NCI-H1105 (cell line): ENCODE results near the gene HLF.

Source experiments
- DNase-seq: peaks from one replicate; lab custom pipeline; 2025; lab: John Stamatoyannopoulos, UW

Gene HLF

GRCh38 chr17:55292094-55292493 is 27.3 kb downstream of the HLF start:
- no peak for DNase-seq

DNA sequence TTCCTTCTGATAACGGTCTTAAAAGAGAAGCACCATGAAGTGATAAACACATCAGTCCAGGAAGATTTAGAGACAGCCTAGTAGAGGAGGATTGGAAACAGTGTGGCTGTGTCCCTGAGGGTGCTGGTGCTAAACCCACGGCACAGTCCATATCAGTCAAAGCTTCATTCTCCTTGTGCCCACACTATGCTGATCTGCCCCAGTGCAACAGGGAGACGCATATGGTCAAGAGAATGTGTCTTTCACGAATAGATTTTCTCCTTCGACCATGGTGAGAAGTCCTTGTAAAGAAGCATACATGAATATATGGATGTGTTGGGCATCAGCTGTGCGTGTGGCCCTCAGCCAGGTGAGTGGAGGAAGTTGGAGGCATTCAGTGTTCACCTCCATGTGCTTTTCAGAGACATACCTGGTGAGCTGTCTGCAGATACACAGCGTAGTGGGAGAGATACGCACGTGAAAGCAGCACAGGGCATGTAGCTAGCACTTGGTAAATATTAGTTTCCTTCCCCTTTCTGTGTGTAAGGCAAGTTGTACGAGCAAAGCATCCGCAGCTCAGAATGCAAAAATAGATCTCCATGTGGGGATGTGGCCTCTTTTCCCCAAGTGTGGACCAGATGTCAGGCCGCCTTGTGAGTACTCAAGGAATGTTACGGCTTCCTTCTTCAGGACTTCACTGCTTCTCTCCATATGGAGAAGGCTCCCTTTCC is 29.4 kb downstream of the HLF start:
- DNase-seq: no peak

GRCh38 chr17:55295411-55296170 is 30.8 kb downstream of the HLF start:
- no peak for DNase-seq

- DNase-seq: no peak
Observed at GRCh38 chr17:55296171-55296695, 31.5 kb downstream of the HLF start.

DNA sequence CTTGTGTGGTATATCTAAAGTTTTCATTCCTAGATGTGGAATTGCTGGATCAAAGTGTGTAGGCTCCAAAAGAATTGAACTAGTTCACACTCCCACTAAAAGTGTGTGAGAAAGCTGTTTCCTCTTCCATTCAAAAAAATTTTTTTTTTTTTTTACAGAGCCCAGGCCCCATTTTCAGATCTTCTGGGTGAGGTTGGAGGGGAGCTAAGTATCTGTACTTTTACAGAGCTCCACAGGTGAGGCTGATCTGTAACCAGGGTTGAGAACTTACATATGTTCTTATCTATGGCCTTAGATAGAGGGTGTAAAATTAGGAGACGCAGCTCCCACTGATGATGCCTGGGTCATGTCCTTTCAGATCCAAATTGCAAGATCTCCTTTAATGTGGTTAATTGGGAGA is 31.9 kb downstream of the HLF start:
- no peak for DNase-seq

GRCh38 chr17:55298111-55298730 is 33.5 kb downstream of the HLF start:
- DNase-seq: no peak

DNA sequence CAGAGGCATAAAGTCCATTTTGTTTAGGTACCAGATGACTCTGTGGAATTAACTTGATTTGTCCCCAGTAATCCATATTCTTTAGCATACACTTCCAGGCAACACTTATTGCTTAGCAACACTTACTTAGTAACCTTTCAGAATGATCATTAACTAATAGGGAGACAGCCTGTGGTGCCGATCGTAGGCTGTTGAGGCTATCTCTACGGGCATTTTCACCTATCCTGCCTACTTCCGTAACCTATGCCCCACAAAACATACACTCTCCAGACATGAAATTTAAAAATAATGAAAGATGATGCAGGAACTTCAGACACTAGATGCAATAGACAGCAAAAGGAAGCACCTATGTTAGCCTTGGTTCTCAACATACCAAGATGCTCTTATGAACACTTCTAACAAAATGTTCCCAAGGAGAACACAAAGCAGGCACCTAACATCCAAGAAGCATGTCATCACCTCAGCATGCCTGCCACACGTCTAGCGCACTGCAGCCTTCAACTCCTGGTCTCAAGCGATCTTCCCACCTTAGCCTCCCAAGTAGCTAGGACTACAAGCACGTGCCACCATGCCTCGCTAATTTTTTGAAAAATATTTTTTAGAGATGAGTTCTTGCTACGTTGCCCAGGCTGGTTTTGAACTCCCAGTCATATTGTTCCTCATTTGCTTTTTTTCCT is 34.5 kb downstream of the HLF start:
- no peak for DNase-seq

DNA sequence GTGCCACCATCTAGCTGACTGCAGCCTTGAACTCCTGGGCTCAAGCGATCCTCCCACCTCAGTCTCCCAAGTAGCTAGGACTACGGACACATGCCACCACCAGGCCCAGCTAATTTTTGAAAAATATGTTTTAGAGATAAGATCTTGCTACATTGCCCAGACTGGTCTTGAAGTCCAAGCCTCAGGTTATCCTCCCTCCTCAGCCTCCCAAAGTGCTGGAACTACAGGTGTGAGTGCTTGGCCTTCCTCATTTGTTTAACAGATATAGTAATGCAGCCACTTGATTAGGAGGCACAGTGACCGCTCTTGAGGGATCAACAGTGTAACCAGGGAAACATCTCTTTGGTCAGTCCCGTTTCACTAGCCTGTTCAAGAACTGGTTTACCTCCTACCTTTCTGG is 35.1 kb downstream of the HLF start:
- no peak for DNase-seq

GRCh38 chr17:55300479-55301290 is 35.9 kb downstream of the HLF start:
- DNase-seq: no peak

DNA sequence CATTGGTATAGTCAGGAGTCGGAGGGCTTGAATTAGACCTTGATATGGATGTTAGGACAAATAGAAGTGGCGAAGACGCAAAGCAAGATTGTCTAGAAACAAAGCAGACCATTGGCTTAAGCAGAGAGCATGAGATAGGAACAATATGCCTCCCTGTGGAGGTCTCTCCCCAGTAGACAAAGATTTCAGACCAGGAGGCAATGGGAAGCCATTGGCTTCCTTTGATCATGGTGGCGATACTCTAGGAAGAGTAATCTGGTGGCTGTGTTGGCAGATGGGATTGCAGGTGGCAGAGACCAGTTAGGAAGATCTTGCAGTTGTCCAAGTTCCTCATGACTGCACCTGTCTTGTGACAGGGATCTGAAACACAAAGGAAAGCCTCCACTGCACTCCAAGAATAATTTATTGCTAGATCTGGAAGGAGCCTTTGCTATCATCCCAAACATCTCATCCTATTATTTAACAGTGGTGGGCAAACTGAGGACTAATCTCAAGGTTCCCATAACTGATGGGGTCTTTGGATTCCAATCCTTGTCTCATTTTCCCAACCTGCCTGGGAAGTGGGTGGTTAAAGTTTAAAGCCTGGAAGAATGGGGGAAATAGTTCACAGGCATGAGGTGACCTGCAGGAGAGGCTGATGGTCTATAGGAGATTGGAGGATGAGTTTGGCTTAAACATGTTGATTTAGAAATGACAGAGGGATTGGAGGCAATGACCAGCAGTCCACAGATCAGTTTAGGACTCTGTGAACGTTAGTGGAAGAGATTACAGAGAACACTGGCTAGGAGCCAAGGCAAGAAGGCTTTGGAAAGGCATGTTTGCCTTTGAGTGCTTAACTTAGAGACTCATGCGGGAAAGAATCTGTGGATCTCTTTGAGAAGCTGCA is 37.0 kb downstream of the HLF start:
- DNase-seq: peak; percentile 20

DNA sequence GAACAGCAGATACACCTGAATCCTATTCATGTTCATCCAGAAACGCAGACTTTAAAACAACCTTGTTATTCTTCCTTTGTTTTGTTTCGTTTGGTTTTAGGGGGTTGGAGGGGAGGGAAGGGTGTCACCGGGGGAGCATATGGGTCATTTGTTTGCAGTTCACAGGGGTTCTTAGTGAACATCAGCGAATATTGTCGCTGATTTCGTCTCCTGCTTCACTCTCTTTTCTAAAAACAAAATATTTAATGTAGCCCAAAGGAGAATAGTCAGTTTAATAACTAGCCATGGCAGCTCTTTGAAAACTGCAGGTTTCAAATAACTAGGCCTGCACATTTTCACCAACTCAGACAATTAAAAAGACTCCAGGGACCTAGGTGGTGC is 37.6 kb downstream of the HLF start:
- no peak for DNase-seq

DNA sequence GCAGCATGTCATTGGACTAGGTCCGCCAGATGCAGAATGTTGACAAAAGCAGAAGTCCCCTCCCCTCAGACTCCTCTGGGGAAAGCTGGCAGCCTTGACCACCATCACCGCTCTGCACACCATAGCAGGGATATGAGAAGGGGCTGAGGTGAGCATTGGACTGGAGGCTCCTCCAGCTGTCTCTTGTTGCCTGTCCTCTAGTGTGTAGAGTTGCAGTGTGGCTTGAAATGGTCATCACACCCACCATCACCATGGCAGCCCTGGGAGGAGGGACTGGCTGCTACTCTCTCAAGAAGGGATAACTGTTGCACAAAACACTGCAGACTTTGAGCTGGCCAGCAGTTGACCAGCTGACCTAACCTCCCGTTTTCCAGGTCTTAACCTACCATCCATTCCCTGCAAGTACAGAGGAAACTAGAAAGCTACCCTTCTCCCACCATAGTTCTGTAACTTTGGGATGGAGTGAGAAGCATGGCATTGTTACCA is 38.3 kb downstream of the HLF start:
- DNase-seq: no peak

- DNase-seq: no peak
Observed at GRCh38 chr17:55303701-55304145, 39.0 kb downstream of the HLF start.

DNA sequence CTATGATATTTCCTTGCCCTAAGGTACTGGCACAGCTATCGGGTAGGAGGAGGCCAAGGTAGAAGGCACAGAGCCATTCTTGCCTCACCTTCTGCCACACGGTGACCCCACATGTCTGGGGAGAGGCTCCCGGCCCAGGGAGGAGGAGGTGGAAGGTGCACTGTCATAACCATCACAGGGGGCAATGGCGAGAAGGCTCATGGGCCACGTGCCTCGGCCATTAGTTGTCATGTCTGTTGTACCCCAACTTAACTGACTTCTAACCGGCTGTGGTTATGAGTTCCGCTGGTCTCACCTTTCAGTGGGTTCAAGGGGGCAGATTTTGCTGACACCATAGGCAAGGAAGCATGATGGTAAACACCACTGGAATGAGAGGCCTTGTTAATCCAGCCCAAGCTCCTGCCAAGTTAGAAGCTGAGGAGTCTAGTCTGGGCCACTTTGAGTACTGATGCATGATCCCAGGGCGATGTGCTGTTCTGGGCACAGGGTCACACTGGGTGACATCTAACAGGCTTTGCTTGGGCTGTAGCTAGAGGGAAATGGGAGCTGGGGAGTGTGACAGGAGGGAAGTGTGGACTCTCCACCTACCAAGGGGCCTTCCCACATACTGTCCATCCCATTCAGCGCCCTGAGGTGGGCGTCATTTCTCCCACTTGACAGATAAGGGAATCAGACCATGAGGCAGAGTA is 39.6 kb downstream of the HLF start:
- no peak for DNase-seq

- no peak for DNase-seq
Observed at GRCh38 chr17:55305321-55306087, 40.7 kb downstream of the HLF start.

DNA sequence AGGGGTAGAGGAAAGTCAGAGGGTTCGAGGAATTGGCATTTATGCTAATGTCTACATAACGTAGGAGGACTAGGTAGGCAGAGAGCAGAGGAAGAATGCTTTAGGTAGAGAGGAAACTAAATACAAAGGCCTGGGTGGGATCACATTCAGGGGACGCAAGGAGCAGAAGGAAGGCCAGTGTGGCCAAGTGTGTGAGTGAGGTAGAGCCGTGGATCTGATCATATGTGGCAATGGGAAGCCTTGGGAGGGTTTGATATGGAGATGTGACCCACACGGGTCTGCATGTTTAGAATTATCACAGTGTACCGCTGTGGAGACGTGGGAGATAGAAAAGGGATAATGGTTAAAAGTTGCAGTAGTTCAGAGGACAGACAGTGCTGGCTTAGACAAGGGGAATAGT is 43.1 kb downstream of the HLF start:
- DNase-seq: no peak

DNA sequence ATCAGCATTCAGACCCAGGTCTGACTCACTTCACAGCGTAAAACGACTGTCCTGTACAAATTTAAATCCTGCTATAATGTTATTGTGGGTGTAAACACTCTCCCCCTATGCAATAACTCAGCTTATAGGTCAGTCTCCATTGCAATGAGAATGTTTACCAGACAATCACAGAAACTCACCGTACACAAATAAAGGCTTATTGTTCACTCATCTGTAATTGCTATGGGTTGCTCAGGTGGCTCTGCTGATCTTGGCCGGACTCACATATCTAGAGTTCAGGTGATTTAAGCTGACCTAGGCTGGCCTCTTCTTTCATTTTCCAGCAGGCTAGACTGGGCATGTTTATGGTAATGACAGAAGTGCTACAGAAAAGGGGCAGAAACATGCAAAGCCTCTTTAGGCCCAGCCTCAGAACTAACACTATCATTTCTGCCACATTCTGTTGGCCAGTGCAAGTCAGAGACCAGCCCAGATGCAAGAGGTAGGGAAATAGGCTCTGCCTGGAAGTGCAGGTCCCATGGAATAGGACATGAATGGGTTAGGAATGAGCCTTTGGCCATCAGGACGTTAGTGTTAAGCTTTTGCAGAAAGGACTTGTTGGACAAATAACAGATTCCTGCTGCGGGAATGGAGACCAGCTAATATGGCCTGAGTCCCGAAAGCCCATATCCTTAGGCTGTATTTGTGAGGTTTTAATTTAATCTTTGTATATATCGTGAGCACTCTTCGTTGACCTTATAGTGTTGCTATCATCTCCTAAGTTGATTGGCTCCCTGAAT is 44.0 kb downstream of the HLF start:
- no peak for DNase-seq

GRCh38 chr17:55311767-55312375 is 47.1 kb downstream of the HLF start:
- no peak for DNase-seq
